ENCODE results near the gene NR5A2. TPM values are rescaled to one million over a fixed set of nuclear protein-coding genes. Genes with fewer than 3 reads are reported as not detected.

NR5A2 gene
- total and polyA plus RNA-seq, 4 donors, result 1.7 to 3.4 (median 2.3) TPM

GRCh38 chr1:200035397-200035955, 8.0 kb downstream of the NR5A2 start:
- whole genome bisulfite sequencing (ENCODE audit: insufficient coverage), result 2% methylated on average over 28 of the region's 36 CpGs
- Histone ChIP-seq H3K27ac (ENCODE audit: low read depth, low read length) (no peak overlapping the region), H3K9me3 (ENCODE audit: control insufficient read depth, insufficient read depth, low read length) (no peaks in the 10 kb centered on the region), H3K27me3 (ENCODE audit: control insufficient read depth, insufficient read depth, low read length) (peaks cover 96% of the 10 kb centered on the region), H3K36me3 (ENCODE audit: control insufficient read depth, insufficient read depth, low read length) (no peaks in the 10 kb centered on the region), H3K4me3 (ENCODE audit: low read depth, low read length) (no peak overlapping the region), H3K4me1 (ENCODE audit: control insufficient read depth, insufficient read depth, low read length) (peaks cover 42% of the 10 kb centered on the region)
- no peak for DNase-seq (ENCODE audit: low read depth in 4 of 6, low spot score in 6 of 6)

- Histone ChIP-seq H3K4me3 (ENCODE audit: low read depth, low read length) (no peak overlapping the region), H3K27ac (ENCODE audit: low read depth, low read length) (no peak overlapping the region), H3K36me3 (ENCODE audit: control insufficient read depth, insufficient read depth, low read length) (no peaks in the 10 kb centered on the region), H3K27me3 (ENCODE audit: control insufficient read depth, insufficient read depth, low read length) (peaks cover 96% of the 10 kb centered on the region), H3K9me3 (ENCODE audit: control insufficient read depth, insufficient read depth, low read length) (no peaks in the 10 kb centered on the region), H3K4me1 (ENCODE audit: control insufficient read depth, insufficient read depth, low read length) (peaks cover 48% of the 10 kb centered on the region)
- no peak for DNase-seq (ENCODE audit: low read depth in 4 of 6, low spot score in 6 of 6)
- 3% methylated on average over 22 of the region's 27 CpGs for WGBS (ENCODE audit: insufficient coverage)
Observed at GRCh38 chr1:200035956-200036618, 8.6 kb downstream of the NR5A2 start.

DNA sequence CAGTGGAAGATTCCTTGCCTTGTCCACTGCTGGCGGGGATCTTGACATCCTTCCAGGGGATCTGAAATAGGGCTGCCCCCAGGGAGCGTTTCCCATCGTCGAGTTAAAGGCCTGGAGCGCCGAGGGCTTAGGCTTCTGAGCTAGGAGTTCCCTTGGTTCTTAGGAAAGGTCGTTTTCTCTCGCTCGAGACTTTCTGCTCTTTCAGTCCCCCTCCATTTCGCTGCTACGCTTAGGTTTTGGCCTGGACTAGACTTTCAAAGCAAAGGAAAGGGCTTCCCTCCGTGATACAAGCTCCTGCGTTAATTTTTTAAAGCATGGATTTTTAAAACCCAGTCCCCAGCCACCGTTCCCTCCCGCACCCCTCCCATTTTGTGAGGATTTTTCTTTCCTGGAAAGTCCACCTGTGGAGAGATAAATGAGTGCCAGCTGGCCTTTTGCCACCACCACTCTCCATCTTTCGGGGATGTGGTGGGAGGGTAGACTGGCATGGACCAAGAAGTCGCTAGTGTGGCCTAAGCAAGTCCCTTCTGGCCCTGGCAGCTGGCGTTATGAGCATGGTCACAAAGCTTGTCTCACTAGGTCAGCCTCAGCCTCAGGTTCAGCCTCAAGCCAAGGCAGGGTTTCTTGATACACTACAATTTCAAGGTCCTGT, 9.2 kb downstream of the NR5A2 start:
- no peaks in the 10 kb centered on the region for H3K9me3 ChIP-seq (ENCODE audit: control insufficient read depth, insufficient read depth, low read length)
- H3K4me1 ChIP-seq (ENCODE audit: control insufficient read depth, insufficient read depth, low read length), result peaks cover 54% of the 10 kb centered on the region
- DNase-seq (ENCODE audit: low read depth in 4 of 6, low spot score in 6 of 6), result no peak
- H3K27ac ChIP-seq (ENCODE audit: low read depth, low read length), result no peak overlapping the region
- 15% methylated on average over 15 of the region's 18 CpGs for WGBS (ENCODE audit: insufficient coverage)
- H3K27me3 ChIP-seq (ENCODE audit: control insufficient read depth, insufficient read depth, low read length), result peaks cover 97% of the 10 kb centered on the region
- H3K4me3 ChIP-seq (ENCODE audit: low read depth, low read length), result no peak overlapping the region
- no peaks in the 10 kb centered on the region for H3K36me3 ChIP-seq (ENCODE audit: control insufficient read depth, insufficient read depth, low read length)

DNA sequence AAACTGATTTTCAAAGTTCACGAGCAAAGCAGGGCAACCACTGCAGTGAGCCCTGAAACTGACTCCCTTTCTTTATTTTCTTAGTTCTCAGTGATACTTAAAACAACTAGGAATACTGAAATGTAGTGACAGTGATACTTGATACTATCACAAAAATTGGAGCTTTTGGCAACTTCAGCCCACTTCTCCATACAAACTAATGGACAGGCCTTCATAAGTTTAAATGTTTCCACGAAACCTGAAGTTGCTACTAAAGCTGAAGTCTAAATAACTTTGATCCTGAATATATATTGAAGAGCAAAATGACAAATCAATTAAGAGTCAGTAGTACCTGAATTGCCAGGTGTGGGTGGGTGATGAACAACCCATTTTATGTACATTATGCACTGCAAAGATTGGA, 10.0 kb downstream of the NR5A2 start:
- no peaks in the 10 kb centered on the region for H3K36me3 ChIP-seq (ENCODE audit: control insufficient read depth, insufficient read depth, low read length)
- no peaks in the 10 kb centered on the region for H3K9me3 ChIP-seq (ENCODE audit: control insufficient read depth, insufficient read depth, low read length)
- no CpG with 5 or more reads among the region's 2 CpGs for WGBS (ENCODE audit: insufficient coverage)
- peaks cover 60% of the 10 kb centered on the region for H3K4me1 ChIP-seq (ENCODE audit: control insufficient read depth, insufficient read depth, low read length)
- H3K27ac ChIP-seq (ENCODE audit: low read depth, low read length), result no peak overlapping the region
- no peak overlapping the region for H3K4me3 ChIP-seq (ENCODE audit: low read depth, low read length)
- DNase-seq (ENCODE audit: low read depth in 4 of 6, low spot score in 6 of 6), result no peak
- peaks cover 97% of the 10 kb centered on the region for H3K27me3 ChIP-seq (ENCODE audit: control insufficient read depth, insufficient read depth, low read length)

- Histone ChIP-seq H3K36me3 (ENCODE audit: control insufficient read depth, insufficient read depth, low read length) (no peaks in the 10 kb centered on the region), H3K9me3 (ENCODE audit: control insufficient read depth, insufficient read depth, low read length) (no peaks in the 10 kb centered on the region), H3K4me1 (ENCODE audit: control insufficient read depth, insufficient read depth, low read length) (peaks cover 64% of the 10 kb centered on the region), H3K4me3 (ENCODE audit: low read depth, low read length) (no peak overlapping the region), H3K27ac (ENCODE audit: low read depth, low read length) (no peak overlapping the region), H3K27me3 (ENCODE audit: control insufficient read depth, insufficient read depth, low read length) (peaks cover 99% of the 10 kb centered on the region)
- DNase-seq (ENCODE audit: low read depth in 4 of 6, low spot score in 6 of 6), result no peak
- 34% methylated on average over 8 of the region's 8 CpGs for WGBS (ENCODE audit: insufficient coverage)
Observed at GRCh38 chr1:200037904-200038303, 10.4 kb downstream of the NR5A2 start.

DNA sequence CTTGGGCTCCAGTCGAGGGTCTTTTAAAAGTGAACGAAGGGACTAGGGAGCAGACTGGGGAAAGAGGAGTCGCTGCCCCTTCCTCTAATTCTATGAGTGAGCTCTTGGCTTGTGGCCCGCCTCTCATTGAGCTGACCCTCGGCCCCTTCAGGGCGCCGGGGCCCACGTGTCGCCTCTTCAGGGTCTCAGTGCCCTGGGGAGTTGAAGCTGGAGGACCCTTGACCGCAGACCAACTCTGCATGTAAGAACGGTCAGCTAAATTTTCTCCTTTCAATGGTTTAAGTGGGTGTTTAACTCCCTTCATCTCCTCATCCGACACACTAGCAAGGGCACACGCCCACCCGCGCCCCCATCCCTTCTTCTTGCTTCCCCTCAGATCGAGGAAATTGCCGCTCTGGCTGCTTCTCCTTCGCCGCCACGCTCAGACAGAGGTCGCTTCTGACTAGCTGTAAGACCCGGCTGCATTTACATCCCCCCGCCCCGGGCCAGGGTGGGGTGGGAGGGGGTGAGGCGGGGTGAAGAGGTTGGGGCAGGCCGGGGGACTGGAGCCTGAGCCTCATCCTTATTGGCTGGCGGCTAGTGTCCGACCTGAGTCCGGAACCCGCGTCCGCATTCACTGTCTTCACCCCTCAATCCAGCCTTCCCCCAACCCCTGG, 10.9 kb downstream of the NR5A2 start:
- 1% methylated on average over 25 of the region's 32 CpGs for WGBS (ENCODE audit: insufficient coverage)
- Histone ChIP-seq H3K27ac (ENCODE audit: low read depth, low read length) (no peak overlapping the region), H3K36me3 (ENCODE audit: control insufficient read depth, insufficient read depth, low read length) (no peaks in the 10 kb centered on the region), H3K9me3 (ENCODE audit: control insufficient read depth, insufficient read depth, low read length) (no peaks in the 10 kb centered on the region), H3K4me1 (ENCODE audit: control insufficient read depth, insufficient read depth, low read length) (peaks cover 66% of the 10 kb centered on the region), H3K27me3 (ENCODE audit: control insufficient read depth, insufficient read depth, low read length) (peaks cover 99% of the 10 kb centered on the region), H3K4me3 (ENCODE audit: low read depth, low read length) (peak overlapping the region; percentile 12)
- DNase-seq (ENCODE audit: low read depth in 4 of 6, low spot score in 6 of 6), result peak in 2 of 6 donors; percentile 47 to 49

GRCh38 chr1:200038981-200039848, 11.7 kb downstream of the NR5A2 start:
- peak in 2 of 6 donors; percentile 52 to 54 for DNase-seq (ENCODE audit: low read depth in 4 of 6, low spot score in 6 of 6)

GRCh38 chr1:200039849-200040474, 12.5 kb downstream of the NR5A2 start:
- Histone ChIP-seq H3K27ac (ENCODE audit: low read depth, low read length) (no peak overlapping the region), H3K27me3 (ENCODE audit: control insufficient read depth, insufficient read depth, low read length) (peaks cover 96% of the 10 kb centered on the region), H3K36me3 (ENCODE audit: control insufficient read depth, insufficient read depth, low read length) (no peaks in the 10 kb centered on the region), H3K4me3 (ENCODE audit: low read depth, low read length) (peak overlapping the region; percentile 45), H3K9me3 (ENCODE audit: control insufficient read depth, insufficient read depth, low read length) (no peaks in the 10 kb centered on the region), H3K4me1 (ENCODE audit: control insufficient read depth, insufficient read depth, low read length) (peaks cover 63% of the 10 kb centered on the region)
- DNase-seq (ENCODE audit: low read depth in 4 of 6, low spot score in 6 of 6), result peak in 2 of 6 donors; percentile 45 to 48
- WGBS (ENCODE audit: insufficient coverage), result 0% methylated on average over 19 of the region's 26 CpGs

More at GRCh38 chr1:200038981-200039848, 11.7 kb downstream of the NR5A2 start:
- H3K27ac ChIP-seq (ENCODE audit: low read depth, low read length), result no peak overlapping the region
- H3K36me3 ChIP-seq (ENCODE audit: control insufficient read depth, insufficient read depth, low read length), result no peaks in the 10 kb centered on the region
- peaks cover 97% of the 10 kb centered on the region for H3K27me3 ChIP-seq (ENCODE audit: control insufficient read depth, insufficient read depth, low read length)
- H3K9me3 ChIP-seq (ENCODE audit: control insufficient read depth, insufficient read depth, low read length), result no peaks in the 10 kb centered on the region
- H3K4me1 ChIP-seq (ENCODE audit: control insufficient read depth, insufficient read depth, low read length), result peaks cover 66% of the 10 kb centered on the region
- H3K4me3 ChIP-seq (ENCODE audit: low read depth, low read length), result peak overlapping the region; percentile 45
- 0% methylated on average over 70 of the region's 79 CpGs for WGBS (ENCODE audit: insufficient coverage)
